Urothelium cell line (cell line): Measurements from ENCODE around the gene HIBCH.
"Not testable (repeated sequence)": the region's sequence is repeated elsewhere in the genome, so short reads cannot be mapped to it uniquely, and the experiment has no call there.

Source experiments
- DNase-seq: peaks from one replicate; pipeline ENCODE4 v3.0.0; 2011; ENCODE audit warnings: low spot score, mixed read lengths
- FAIRE-seq: peaks from 2 replicates; lab custom pipeline; 2011; peaks lifted over from hg19 to GRCh38; lab: Jason Lieb, UNC

Gene HIBCH

GRCh38 chr2:190162851-190163250 lies 156.8 kb downstream of the HIBCH start:
- FAIRE-seq (no peak), DNase-seq (no peak)

- FAIRE-seq (peak; percentile 23), DNase-seq (no peak)
These were observed 160.2 kb downstream of the HIBCH start for GRCh38 chr2:190159453-190159852.

- DNase-seq: no peak
- FAIRE-seq: no peak
These were observed 160.7 kb downstream of the HIBCH start for GRCh38 chr2:190158798-190159434.

GRCh38 chr2:190157613-190158528 lies 161.8 kb downstream of the HIBCH start:
- FAIRE-seq, DNase-seq: not testable (repeated sequence)

- no peak for FAIRE-seq
- DNase-seq: no peak
These were observed 163.0 kb downstream of the HIBCH start for GRCh38 chr2:190156530-190157212.
